NCI-H1105 (cell line): ENCODE data around the gene BANF2.

Experiments
- DNase-seq: peaks from one replicate; lab custom pipeline; 2025; lab: John Stamatoyannopoulos, UW

Gene BANF2

GRCh38 chr20:17664025-17664633 lies 35.6 kb upstream of the BANF2 start:
- no peak for DNase-seq

DNA sequence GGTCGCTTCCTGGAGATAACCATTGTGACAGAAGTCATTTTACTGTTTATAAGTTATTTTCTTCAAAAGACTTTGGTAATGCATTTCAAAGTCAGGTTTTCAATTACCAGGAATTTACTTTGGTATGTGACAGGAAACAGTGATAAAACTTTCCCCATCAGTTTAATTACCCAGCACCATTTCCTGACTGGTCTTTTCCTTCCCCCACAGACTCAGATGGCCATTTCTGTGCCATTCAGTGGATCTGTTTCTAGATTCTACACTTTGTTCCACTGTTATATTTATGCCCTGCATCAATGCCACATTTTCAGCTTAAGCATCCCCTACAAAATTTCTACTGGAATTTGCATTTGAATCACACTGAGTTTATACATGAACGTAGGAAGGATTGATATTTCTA lies 34.0 kb upstream of the BANF2 start:
- DNase-seq = no peak

DNA sequence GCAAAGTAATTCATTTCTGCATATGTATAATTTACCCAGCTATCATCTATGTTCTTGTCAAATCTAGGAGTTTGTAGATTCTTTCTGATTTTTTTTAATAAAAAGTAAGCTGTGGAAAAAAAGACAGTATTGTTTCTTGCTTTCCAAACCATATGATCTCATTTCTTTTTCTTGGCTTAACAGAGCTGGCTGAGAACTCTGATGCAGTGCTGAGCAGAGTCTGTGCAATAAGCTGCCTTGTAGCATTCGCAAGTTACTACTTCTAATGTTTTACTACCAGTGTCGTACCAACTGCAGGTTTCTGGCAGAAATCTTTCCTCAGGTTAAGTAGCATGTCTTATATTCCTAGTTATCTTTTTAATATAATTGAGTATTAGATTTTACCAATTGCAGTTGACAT lies 33.3 kb upstream of the BANF2 start:
- DNase-seq = no peak

DNA sequence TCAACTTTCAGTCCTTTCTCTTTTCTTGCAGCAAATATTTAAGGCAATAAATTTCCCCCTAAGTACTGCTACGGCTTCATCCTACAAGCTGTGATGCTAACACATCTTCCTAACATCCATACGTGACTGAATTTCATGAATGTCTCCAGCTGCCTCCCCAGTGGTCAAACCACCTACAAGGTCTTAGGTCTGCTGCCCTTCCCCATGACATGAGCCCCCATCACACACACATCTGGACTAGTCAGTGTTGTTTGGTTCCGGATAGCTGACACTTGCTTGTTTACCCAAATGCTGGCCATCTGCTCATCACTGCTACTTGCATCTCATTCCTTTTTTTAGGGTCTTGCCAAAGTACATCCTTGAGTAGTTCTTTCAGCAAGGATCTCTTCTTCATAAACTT lies 32.3 kb upstream of the BANF2 start:
- no peak for DNase-seq

DNA sequence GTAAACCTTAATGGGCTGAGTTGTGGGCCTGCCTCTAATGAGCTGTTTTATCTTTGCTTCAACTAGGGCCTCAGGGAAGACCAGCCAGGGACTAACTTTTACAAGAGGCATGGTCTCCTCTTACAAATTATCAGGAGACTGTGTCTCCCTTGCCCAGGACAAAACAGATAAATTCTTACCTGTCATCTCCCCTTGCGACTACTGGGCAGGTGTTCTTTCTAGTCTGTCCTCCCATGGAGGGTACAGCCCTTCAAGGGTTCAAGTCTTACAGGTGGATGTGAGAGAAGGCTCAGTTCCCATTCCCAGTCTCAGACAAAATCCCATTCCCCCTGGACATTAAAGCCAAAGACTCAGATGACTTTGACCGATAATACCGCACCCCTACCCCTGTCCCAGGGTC lies 31.3 kb upstream of the BANF2 start:
- no peak for DNase-seq

DNA sequence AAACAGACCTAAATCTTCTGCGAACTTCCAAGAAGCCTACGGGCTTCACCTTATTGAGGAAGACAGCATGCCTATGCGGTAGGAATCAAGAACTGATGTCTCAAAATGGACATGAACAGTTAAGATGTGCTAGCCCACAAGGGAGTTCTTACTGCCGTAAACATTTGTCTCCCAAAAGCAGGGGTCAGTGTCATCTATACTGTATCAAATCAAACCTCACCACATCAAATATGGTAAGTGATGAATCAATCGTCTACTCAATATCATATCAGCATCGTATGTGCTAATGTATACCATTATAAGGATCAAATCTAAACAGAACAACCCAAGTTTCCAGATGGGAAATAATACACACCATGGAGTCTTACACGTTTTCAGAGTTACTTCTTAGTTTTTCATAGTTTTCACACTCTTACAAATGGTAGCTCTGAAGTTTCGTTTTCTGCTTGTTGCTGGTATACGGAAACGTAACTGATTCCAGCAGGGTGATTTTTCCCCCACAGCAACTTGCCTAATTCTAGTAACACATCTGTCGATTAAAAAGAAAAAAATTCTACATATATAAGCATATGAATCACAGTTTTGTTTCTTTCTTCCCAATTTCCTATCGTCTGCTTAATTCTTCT lies 30.3 kb upstream of the BANF2 start:
- no peak for DNase-seq

- DNase-seq = no peak
Observed at GRCh38 chr20:17671011-17671410, 28.8 kb upstream of the BANF2 start.

DNA sequence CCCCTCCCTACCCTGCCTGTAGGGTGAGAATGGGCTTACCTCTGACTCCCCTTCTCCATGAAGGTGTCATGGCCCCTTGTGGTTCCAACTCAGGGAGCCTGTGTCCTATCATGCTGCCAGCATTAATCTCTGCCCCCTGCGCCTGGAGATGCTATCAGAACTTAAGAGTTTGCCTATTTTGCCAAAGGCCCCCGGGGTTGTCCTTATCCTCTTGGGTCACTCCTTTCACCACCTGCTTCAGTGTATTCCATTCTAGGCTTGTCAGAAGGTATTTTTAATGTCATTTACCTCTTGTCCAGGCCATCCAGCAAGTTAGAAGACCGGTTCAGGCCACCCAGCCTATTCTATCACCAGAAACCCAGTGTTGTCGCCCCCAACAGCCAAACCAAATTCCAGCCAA lies 28.2 kb upstream of the BANF2 start:
- no peak for DNase-seq

DNA sequence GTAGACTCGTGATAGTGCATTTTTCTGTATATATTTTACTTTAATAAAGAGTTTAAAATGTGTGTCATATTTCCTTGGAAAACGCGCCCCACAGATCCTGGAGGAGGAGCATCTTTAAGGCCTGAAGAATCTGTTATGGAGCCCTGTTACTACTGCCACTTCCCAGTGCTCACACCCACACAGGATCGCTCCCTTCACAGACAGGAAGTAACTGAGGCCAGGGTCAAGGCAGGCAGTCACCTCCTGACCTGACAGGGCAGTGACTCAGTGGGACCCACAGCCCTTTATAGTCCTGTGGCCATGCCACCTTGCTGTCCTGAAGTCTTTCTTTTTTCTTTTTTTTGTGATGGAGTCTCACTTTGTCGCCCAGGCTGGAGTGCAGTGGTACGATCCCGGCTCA lies 26.7 kb upstream of the BANF2 start:
- DNase-seq = no peak

DNA sequence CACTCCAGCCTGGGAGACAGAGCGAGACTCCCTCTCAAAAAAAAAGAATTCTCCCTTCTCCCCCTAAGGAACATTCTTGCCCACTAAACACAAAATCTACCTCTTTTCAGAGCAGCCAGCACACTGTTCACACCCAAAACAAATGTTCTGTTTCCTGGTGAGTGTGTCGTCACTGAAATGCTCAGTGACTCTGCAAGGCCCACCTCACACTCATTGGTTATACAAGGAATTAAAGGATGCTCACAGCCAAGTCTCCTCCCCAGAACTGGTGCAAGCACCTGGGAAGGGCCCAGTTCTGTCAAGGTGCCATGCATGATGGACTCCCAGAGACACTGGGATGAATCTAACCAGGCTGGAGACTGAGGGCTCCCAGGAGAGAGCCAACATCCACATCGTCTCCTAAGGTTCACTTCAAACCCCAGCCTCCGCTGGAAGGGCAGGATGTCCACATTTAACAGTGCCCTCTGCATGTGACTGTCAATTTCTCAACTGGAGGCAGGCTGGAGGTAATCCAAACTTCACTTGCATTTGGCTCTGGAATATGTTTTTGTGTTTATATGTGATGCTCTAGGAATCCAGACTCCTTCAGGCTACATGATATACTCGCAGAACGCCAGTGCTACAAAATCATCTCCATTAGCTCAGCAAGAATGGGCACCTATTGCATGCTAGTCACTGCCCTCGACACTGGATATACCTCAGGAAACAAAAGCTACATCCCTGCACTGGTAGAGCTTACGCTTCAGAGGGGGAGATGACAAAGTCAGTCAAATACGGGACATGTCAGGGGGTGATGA lies 24.8 kb upstream of the BANF2 start:
- DNase-seq = no peak

- no peak for DNase-seq
Observed at GRCh38 chr20:17675519-17676377, 24.0 kb upstream of the BANF2 start.

DNA sequence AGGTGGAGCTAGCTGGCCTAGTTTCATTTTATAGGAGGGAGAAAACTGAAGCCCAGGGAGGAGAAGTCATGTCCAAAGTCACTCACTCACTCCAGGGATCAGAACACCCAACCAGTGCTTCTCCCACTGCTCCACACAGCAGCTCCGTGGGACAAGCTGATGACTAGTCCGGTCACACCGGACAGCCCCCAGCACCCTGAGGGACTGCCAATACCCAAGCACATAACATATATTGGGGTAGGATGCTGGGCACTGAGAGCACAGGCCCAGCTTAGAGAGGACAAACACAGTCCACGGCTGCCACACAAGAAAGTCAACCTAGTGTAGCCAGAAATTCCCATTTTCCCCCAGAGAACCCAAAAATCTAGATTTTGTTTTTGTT lies 23.4 kb upstream of the BANF2 start:
- DNase-seq = no peak

- DNase-seq = no peak
Observed at GRCh38 chr20:17676942-17677341, 22.8 kb upstream of the BANF2 start.

DNA sequence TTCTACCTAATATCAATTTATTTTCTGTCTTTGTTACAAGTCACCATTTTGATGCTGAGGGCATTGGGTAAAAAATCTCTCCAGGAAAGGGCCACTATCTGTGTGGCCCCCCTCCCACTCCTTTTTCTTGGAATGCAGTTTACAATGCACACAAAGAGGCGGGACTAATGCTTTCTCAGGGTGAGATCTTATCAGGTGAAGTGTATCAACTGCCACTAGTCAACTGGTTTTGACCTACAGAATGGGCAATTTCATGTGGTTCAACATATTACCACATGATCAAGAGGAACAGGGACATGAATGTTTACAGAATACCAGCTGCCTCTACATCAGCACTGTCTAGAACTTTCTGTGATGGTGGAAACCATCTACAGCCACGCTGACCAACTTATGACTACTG lies 21.5 kb upstream of the BANF2 start:
- no peak for DNase-seq

DNA sequence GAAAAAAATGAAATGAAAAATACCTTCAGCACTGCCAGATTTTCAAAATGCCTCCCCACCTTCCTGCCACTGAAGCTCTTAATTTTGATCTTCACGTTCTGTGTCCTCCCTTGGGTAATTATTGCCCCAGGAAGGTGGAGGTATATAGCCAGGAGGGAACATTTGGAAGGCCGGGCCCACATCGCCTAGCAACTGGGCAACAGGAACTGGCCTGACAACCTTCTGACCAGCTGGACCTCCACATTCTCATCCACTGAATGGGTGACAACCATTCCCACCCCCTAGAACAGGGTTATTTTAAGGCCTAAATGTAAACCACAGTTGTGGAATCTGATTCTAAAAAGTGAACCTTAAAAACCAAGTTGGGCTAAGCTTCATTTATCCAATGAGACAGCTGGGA lies 20.9 kb upstream of the BANF2 start:
- no peak for DNase-seq

- DNase-seq = no peak
Observed at GRCh38 chr20:17679941-17680835, 19.6 kb upstream of the BANF2 start.

DNA sequence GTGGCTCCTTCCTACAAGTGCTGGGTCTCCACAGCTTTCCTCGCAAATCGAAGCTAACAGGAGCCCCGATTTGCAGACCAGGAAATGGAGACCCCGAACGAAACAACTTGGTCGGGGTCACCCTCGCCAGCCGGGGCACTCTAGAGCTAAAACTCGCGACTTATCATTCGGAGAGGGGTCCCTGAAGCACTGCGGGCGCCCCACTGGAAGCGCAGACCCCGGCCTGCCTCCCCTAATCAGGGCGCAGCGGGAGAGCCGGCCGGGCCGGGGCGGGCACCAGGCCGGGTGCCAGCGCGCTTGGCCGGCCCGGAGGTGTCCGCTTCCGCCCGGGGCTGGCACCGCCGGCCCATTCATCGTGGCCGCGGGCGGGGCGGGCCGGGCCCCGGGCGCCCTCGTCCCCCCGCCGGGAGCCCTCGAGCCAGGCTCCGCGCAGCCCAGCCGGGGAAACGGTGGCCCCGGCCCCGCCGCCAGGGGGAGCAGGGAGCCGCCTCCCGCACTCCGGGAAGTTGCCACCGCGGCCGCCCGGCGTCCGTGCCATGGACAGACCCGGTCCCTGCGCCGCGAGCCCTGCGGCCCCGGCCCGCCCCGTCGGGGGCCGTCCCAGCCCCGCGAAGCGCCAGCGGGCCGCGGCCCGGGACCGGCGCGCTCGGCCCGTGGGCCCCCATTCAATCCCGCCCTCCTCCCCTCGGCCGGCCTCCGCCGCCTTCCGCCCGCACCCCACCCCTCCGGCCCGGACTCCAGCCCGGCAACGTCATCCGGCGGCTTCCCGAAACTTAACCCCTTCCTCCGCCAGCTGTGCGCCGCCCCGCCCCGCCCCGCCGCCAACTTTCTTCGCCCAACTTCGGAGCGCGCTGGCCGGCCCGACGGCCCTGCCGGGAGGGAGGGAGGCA lies 18.7 kb upstream of the BANF2 start:
- peak; percentile 34 for DNase-seq

DNA sequence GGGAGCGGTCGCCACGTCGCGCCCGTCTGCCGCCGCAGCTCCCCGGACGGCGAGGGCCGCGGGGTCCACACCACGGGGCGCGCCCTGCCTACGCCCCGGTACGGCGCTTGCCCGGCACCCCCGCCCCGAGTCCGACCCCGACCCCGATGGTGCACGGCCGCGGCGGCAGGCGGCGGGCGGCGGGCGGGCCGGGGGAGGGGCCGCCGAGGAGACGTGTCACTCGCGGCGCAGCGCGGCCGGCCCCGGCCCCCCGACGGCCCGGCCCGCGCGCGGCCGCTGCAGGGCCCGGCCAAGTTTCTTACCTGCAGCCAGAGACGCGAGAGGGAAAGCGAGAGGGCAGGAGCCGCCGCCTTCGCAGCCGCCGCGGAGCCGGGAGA lies 18.1 kb upstream of the BANF2 start:
- DNase-seq = no peak

GRCh38 chr20:17682103-17682888 lies 17.5 kb upstream of the BANF2 start, which contains the start of gene RRBP1:
Gene RRBP1 (minus strand): TSS chr20:17682242. CDS start chr20:17660507, 21,735 bp downstream.
- DNase-seq = peak; percentile 98

DNA sequence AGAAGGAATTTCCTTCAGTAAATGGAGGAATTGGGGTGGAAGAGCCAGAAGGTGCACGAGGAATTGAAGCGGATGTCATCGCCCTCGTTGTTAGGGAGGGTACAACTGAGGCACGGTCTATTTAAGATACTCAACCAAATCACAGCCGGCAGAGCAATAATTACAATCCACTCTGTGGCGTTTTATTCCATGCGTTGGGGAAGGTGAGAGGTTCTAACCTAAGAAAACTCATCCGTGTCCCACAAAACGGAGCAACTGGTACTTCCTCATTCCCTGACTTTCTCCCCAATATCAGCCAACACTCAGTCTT lies 16.9 kb upstream of the BANF2 start:
- no peak for DNase-seq
